Activated CD8-positive, alpha-beta memory T cell treated with anti-CD3 and anti-CD28 coated beads for 48 hours (primary cell): ENCODE data around the gene PALLD.

Source experiments
- DNase-seq, 3 experiments: peaks; one replicate each; pipeline ENCODE4 v3.0.0-alpha.2; 2020; ENCODE audit warnings: low read depth in 2 of 3, low spot score in 2 of 3

Gene PALLD

DNA sequence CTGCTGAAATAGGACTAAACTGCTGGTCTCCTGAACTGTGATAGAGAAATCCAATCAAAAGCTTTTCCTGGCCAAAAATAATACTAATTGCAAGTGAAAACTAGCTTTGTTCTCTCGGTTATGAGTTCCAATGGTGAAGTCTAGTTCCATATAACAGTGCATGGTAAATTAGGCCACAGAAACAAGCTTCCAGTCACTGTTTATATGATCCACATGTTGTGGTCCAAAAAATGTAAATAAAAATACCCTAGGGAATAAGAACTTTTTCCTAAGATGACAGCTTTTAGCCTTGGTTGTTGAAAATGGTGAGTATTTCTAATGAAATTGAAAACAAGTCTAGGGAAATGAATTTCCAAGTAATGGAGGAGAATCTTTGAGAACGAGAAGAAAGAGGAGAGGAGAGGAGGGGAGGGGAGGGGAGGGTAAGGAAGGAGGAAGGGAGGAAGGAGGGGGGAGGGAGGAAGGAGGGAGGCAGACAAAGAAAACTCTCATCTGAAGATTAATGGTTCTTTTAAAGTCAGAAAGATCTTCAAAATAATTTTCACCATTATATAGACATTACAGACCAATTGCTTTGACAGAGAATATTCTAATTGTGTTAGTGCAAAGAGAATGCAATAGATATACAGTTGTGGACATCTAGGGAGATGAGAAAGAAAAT, 26.1 kb downstream of the PALLD start:
- DNase-seq = no peak

- no peak for DNase-seq
These were observed 27.2 kb downstream of the PALLD start for GRCh38 chr4:168524006-168524405.

GRCh38 chr4:168524897-168525296, 28.0 kb downstream of the PALLD start:
- no peak for DNase-seq

- DNase-seq = no peak
These were observed 30.7 kb downstream of the PALLD start for GRCh38 chr4:168527560-168527959.

GRCh38 chr4:168528131-168528949, 31.5 kb downstream of the PALLD start:
- no peak for DNase-seq

GRCh38 chr4:168529257-168529656, 32.4 kb downstream of the PALLD start:
- no peak for DNase-seq

- no peak for DNase-seq
These were observed 34.5 kb downstream of the PALLD start for GRCh38 chr4:168531305-168531704.

DNA sequence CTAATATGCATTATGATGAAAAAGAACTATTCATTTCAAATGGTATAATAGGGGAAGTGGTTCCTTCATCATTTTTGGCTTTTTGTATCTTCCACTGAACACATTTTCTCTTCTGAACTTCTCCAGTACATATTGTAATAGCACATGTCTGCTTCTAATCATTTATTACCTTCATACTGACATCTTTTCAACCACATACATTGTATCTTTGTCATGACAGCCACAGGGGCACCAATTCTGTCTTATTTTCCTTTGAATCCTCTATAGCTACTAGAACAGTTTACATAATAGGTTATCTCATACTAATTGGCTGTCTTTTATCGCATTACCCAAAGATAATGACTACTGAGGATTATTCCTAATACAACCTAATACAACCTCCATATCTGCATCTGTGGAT, 37.7 kb downstream of the PALLD start:
- no peak for DNase-seq

GRCh38 chr4:168535689-168536088, 38.8 kb downstream of the PALLD start:
- no peak for DNase-seq

DNA sequence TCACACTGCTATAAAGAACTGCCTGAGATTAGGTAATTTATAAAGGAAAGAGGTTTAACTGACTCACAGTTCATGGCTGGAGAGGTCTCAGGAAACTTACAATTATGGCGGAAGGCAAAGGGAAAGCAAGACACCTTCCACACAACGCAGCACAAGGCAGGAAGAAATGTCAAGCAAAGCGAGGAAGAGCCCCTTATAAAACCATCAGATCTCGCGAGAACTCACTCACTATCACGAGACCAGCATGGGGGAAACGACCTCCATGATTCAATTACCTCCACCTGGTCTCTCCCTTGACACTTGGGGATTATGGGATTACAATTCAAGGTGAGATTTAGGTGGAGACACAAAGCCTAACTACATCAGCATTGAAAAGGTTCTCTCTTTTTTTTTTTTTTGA, 39.6 kb downstream of the PALLD start:
- DNase-seq = no peak

GRCh38 chr4:168537086-168537485, 40.2 kb downstream of the PALLD start:
- no peak for DNase-seq

GRCh38 chr4:168537571-168537970, 40.7 kb downstream of the PALLD start:
- no peak for DNase-seq

DNA sequence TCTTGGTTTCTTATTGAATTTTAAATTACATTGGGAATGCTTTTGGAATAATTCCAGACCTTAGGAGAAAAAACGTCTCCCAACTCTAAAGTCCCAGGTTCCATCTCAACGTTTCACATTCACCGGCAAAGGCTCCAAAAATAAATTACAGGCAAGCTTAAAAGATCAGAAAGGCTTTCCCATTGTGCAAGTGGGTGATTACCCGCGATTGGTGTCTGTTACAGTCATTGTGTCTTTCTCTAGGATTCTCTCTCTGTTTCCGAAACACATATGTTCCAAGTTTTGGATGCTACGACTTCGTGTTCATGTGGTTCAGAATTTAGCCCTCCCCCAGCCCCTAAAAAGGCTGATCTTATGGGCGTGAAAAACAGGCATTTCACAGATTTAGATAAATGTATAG, 41.8 kb downstream of the PALLD start:
- DNase-seq = no peak

GRCh38 chr4:168540086-168540485, 43.2 kb downstream of the PALLD start:
- DNase-seq = no peak

DNA sequence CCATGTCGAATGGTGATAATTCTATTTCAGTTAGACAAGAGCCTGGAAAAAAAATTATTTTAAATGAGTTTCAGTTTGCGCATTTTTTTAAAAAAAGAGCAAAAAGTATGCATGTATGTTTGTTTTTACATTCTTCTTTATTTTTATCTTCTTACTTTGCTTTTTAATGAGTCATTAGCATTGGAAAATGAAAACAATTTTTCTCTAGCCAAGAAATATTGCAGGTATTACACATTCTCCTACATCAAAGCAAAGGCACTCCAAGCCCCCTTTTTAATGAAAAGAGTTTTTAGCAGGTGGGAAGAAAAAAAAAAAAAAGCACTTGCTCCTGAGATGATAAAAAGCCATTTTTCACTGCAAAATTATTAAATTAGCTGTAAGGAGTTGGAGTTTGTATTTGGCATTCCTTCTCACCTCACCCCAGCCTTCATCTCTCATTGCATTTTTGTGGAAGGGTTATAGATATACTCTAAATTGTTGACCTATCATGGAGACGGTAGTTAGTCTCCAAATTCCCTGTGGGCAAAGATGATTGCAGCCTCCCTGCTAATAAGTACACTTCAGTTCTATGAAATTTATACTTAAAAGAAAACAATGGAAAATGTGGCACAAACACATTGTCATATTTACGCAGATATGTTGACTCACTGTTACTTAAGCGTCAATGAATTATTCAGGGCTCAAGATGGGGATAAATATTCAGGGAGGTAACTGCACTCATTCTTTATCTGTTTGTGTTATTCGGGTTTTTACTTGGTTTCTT, 43.8 kb downstream of the PALLD start:
- DNase-seq = no peak

DNA sequence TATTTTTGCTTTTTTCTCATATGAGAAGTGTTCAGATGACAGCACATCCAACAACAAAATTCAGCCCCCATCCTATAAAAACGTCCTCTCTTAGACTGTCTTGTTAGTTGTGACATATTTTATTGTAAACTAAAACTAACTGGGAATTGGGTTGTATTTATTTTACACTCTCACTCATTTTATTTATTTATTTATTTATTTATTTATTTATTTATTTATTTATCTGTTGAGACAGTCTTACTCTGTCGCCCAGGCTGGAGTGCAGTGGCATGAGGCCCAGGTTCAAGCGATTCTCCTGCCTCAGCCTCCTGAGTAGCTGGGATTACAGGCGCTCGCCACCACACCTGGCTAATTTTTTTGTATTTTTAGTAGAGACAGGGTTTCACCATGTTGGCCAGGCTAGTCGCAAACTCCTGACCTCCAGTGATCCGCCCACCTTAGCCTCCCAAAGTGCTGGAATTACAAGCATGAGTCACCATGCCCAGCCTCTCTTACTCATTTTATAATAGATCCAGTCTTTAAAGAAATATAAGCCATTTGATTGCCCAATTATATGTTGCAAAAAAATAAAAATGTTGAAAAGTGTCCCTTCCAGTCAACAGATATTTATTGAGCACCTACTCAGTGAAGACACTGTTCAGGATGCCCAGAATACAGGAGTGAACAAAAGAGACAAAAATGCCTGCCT, 44.6 kb downstream of the PALLD start:
- no peak for DNase-seq

- no peak for DNase-seq
These were observed 52.3 kb downstream of the PALLD start for GRCh38 chr4:168549143-168549542.

GRCh38 chr4:168550064-168550766, 53.4 kb downstream of the PALLD start:
- DNase-seq = no peak

DNA sequence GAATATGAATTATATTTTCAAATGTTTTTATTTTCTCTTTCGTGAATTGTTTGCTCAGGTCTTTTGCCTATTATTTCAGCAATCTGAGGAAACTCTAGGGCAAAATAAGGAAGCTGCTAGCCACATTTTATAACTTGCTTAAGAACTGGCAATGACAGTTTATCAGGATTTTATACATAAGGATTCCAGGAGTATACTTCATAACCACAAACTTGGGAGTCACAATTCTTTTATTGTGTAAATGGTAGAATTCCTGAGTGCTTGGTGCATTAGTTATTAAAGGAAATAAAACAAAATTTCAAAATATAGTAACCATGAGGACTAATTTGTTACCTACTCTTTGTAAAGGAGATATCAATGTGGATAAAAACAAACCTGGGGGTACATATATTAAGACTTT, 54.4 kb downstream of the PALLD start:
- DNase-seq = no peak

DNA sequence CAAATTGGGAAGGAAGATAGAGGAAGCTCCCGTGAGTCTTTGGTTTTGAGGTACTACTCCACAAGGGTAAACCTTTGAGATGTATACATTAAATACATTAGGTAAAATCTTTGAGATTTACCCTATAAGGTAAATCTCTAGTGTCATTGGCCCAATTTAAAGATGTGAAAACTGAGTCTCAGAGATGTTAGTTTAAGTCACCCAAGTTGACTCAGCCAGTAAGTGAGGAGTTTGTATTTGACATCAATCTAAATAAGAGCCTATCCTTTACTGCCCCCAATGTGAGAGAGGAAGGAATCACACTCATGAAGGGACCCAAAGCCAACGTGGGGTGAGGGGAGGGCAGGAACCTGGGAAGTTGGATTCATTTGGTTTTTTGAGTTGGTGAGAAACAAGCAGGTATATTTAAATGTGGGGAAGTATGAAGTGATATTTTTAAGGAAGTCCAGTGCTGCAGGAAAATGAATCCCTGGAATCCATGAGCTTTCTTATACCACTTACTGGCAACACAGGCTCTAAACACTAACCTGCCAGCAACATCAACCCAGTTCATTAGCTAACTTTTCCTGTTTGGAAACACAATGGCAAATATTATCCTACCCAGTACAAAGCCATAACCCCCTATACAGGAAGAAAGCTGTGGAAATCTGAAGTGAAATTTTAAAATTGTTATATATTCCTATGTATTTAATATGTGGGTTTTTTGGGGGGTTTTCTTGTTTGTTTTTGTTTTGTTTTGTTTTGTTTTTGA, 55.3 kb downstream of the PALLD start:
- DNase-seq = no peak
